Stimulated activated CD4-positive, alpha-beta T cell treated with anti-CD3 and anti-CD28 coated beads, Interleukin-2, amount 100 ng/mL, for 24 hours (primary cell): ENCODE results near the gene AGBL1.

Source experiments
- DNase-seq, 2 donors: peaks; one replicate each; pipeline ENCODE4 v3.0.0-alpha.2; 2020

The AGBL1 gene

DNA sequence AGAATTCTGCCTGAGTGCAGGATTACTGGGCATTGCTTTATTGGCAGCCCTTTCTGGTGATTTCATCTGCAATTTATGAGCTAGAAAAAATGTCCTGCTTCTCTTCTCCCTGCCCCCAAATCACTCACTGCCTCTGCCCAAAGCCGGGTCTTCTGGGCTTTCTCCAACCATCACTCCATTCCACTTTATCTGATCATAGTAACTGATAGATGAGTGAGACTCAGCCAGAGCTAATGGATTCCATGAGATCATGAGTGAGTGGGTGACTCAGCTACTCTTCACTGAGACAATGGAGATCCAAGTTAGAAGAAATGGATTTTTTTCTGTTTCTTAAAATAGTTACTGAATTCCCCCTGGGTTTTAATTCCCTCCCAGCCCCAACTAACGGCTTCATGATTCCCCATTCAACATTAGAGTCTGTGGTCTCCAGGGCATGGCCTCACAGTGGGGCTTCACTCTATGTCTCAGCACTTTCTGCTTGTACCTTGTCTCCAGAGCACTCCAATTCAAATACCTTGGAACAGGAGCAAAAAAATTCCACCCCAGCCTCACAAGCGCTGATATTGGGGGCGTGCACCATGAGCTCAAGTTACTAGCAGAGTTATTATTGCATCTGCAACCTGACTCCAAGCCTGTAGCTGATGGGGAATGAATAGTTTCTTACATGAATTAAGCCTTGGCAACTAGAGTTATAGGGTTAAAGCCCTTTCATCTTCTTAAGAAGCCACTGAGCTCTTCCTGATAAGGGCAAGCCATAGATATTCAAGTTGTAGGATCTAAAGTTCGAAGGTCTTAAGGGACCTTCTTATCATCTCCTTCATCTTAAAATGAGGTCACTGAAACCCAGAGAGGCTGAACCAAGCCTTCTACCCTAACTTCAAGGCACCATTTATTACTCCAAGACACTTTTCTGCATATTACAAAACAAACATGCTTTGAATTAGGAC is 85.9 kb downstream of the AGBL1 start:
- no peak for DNase-seq

GRCh38 chr15:86167841-86168240 is 88.2 kb downstream of the AGBL1 start:
- no peak for DNase-seq

- DNase-seq = no peak
Observed at GRCh38 chr15:86178845-86179244, 99.2 kb downstream of the AGBL1 start.

DNA sequence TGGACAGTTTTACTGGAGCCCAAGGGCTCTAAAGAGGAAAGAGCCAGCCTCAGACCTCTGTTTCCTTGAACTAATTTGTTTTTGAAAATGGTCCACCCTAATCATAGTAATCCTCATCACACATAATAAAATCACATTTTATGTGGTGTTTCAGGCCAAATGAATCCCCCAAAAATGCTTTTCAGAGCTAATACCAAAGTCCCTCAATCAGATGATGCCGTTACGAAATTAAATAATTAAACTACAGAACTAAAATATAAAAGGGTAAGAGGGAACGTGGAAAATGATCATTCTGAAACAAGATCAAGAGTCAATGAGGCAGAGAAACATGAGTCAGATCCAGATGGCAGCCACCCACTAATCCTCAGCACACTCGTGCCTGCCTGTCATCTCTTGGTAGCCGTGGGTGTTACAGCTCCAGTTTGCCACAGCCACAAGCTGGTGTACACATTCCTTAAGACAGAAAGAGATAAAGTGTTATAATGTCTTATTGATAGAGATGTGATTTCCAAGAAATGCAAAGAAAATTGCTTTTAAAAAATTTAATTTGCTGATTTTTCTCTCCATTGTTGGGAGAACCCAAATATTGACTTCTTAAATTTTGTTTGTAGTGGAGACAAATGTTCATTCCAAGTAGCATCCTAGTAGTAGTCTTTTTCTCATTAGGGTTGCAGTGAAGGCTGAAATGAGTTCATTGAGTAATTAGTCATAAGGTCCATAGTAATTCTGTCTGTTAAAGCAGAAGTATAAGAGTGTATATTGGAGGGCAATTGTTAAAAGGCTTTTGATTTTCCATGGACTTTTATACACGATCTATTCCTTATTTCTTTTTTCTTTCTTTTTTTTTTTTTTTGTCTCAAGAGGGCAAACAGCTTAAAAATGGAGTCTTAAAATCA is 104.2 kb downstream of the AGBL1 start:
- DNase-seq = peak; percentile 18 to 39

- DNase-seq = no peak
Observed at GRCh38 chr15:86193716-86194380, 114.2 kb downstream of the AGBL1 start.

DNA sequence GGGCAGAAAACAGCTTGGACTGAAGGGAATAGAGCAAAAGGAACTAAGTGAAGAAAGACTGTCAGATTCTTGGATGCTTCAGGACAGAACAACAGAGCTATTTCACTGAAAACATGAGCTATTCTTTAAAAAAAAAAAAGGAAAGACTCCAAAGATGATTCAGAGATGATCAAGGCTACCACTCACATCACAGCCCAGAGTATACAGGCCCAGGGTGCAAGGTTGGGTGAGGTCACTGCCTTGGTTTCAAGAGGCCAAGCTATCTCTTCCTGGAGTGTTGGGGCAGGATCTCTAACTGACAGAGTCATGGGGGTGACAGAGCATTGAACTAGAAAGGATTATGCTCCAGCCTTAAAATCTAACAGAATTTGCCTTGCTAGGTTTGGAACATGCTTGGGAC is 118.1 kb downstream of the AGBL1 start:
- DNase-seq = no peak

- no peak for DNase-seq
Observed at GRCh38 chr15:86199467-86200145, 119.9 kb downstream of the AGBL1 start.

DNA sequence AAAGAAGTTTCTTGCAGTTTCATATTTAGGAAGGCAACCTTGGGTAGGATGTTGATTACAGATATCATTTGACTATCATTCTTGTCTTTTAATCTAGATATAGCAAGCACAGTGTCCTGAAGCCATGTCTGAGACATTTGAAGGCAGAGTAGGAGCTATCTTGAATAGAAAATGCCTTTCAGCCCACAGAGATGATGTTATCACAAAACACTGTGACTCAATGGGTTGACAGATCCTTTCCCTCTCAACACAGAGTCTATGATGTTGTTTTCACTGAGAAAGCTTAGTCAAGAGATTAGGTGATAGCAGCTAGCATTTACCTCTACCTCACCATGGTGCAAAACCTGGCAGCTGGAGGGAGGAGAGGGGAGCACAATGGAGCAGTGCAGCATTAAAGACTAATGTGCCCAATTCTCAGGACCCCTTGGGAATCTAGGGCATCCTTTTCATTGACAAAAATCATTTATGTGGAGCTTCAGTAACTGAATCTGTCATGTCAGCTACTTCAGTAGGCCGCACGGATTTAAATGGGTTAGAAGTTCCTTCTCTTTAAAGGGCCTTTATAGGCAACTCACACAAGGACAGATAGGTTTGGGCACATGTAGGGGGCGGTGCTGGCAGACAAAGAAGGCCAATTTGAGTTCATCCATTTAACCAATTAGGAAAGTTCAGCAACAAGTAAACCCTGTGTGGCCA is 121.8 kb downstream of the AGBL1 start:
- no peak for DNase-seq

DNA sequence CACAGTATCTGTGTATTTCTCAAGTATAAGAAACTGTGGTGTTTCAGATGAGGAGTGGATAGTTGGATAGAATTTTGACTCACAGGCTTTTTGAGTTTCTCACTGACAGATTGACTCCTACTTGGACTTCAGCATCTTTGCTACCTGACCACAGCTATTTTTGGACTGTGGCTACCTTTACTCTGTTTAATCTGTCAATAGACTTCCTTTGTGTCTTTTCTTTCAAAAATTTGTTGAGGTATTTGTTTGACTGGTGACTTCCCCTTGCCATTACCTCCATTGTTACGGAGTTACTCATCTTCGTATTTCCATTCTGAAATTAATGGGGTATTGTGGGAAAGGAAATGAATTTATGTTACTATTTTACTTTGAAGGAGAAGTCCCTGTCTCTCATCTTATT is 123.8 kb downstream of the AGBL1 start:
- no peak for DNase-seq

- DNase-seq = no peak
Observed at GRCh38 chr15:86205096-86205495, 125.4 kb downstream of the AGBL1 start.

DNA sequence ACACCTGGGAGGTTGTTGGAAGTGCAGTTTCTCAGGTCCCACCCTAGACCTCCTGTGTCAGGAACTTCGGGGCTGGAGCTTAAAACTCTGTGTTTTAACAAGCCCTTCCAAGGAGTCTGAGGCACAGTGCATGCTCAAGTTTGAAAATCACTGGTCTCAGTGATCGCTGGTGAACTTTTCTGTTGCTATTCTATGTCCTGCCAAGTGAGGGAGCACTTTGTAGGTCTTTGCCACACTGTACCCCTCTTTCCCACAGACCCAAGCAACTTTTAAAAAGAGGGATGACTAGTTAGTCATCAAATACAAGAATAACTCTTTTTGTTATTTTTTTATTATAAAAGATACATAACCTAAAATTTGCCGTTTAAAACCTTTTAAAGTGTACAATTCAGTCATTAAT is 133.7 kb downstream of the AGBL1 start:
- DNase-seq = no peak

DNA sequence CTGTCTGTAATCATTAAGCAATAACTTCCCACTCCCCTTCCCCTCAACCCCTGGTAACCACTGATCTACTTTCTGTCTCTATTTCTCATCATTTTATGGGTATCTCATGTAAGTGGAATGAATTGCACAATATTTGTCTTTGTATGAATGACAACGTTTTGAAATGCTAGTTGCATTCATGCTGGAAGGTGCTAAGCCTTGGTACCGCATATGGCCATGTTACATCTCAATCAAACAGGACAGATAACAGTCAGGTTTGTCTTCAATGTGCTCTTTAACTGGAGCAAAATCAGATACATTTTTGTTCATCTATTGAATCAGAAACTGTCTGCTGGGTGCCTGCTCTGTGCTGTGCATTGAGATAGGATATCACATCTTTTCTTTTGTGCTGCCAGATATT is 134.2 kb downstream of the AGBL1 start:
- no peak for DNase-seq

DNA sequence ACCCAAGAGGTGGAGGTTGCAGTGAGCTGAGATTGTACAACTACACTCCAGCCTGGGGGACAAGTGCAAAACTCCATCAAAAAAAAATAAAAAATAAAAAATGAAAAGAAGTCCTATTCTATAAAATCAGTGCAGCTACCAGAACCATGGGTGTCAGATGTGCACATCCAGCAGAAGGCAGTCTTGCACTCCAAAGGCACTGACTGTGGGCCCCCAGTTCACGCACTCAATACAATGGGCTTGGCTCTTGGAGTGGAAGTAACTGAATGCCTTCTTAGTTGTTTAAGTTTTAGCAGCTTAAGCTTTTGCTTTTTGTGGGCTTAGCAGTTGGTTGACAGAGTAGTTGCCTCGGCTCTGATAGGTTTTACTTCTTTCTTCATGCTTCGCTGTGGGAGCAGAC is 141.4 kb downstream of the AGBL1 start:
- DNase-seq = no peak

DNA sequence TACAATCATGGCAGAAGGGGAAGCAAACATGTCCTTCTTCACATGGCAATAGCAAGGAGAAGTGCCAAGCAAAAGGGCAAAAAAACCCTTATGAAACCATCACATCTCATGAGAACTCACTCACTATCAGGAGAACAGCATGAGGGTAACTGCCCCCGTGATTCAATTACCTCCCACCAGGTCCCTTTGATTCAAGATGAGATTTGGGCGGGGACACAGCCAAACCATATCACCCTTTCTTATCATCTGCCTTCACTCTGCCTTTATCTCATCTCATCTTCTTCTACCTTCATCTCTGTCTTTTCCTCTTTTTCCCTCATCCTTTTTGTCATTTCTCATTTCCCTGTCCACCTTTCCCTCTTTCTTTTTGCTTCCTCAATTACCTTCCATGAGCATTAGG is 149.6 kb downstream of the AGBL1 start:
- DNase-seq = no peak

GRCh38 chr15:86229936-86230335 is 150.3 kb downstream of the AGBL1 start:
- no peak for DNase-seq

GRCh38 chr15:86231864-86232721 is 152.4 kb downstream of the AGBL1 start:
- DNase-seq = peak; percentile 34 to 45

DNA sequence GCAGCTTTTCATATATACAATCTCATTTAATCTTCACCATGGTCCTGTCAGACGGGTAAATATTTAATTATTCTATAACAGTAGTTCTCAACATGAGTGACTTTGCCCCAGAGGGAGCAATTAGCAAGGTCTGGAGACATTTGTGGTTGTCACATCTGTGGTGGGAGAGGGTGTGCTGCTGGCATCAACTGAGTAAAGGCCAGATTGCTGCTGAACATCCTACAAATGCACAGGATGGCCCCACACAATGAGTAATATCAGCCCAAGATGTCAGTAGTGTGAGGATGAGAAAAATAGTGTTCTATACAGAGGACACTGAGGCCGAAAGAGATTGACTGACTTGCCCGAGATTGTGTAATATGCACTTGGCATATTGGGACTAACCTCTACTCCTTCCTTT is 156.0 kb downstream of the AGBL1 start:
- DNase-seq = no peak

GRCh38 chr15:86236356-86237110 is 156.9 kb downstream of the AGBL1 start:
- no peak for DNase-seq

- DNase-seq = no peak
Observed at GRCh38 chr15:86237111-86237500, 157.4 kb downstream of the AGBL1 start.

- no peak for DNase-seq
Observed at GRCh38 chr15:86247249-86247955, 167.7 kb downstream of the AGBL1 start.
